GM18909 (cell line): Measurements from ENCODE around the gene OSBPL2.

Experiments used
- ATAC-seq: cut with Tn5 transposase; IDR thresholded peaks from one replicate; pipeline ENCODE4 v1.9.1; 2021; ENCODE audit warnings: mild to moderate bottlenecking; ENCODE audit not compliant: unreplicated experiment, poor library complexity

OSBPL2 gene

GRCh38 chr20:62237801-62238568 lies at the start of gene OSBPL2:
OSBPL2 (plus strand) TSS chr20:62238521; CDS start chr20:62256185, 17,664 bp downstream.
- peak; percentile 98 for ATAC-seq

GRCh38 chr20:62190639-62191411 lies 47.5 kb upstream of the OSBPL2 start:
- ATAC-seq = no peak

DNA sequence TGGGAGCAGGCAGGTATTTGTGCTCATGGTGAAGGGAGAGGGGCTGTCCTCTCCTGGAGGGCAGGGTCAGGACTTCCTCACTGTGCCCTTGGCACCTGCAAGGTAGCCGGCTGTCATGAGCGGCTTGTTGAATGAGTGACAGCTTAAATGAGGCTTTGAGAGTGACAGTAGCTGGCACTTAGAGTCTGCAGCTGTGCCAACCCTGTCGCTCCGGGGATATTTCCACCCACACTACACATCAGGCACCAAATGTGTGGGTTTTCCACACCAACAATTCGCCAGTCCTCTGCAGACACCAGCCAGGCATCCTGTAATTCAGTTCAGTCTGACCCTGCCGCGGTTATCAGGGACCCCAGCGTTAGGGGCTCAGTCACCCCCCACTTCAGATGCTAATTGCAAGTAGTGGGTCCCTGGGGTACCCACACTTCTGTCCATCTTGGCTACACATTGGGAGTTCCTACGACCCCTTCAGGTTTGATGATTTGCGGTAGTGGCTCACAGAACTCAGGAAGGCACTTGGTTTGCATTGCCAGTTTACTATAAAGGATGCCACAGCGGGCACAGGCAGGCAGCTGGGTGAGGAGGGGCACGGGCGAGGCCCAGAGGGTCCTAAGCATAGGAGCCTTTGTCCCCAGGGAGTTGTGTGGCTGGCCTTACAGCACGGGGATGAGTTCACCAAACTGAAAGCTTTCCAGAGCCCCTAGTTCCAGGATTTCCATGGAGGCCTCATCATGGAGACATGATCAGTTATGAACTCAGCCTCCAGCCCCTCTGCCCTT lies 46.4 kb upstream of the OSBPL2 start:
- ATAC-seq = no peak

GRCh38 chr20:62192635-62193034 lies 45.7 kb upstream of the OSBPL2 start:
- no peak for ATAC-seq

DNA sequence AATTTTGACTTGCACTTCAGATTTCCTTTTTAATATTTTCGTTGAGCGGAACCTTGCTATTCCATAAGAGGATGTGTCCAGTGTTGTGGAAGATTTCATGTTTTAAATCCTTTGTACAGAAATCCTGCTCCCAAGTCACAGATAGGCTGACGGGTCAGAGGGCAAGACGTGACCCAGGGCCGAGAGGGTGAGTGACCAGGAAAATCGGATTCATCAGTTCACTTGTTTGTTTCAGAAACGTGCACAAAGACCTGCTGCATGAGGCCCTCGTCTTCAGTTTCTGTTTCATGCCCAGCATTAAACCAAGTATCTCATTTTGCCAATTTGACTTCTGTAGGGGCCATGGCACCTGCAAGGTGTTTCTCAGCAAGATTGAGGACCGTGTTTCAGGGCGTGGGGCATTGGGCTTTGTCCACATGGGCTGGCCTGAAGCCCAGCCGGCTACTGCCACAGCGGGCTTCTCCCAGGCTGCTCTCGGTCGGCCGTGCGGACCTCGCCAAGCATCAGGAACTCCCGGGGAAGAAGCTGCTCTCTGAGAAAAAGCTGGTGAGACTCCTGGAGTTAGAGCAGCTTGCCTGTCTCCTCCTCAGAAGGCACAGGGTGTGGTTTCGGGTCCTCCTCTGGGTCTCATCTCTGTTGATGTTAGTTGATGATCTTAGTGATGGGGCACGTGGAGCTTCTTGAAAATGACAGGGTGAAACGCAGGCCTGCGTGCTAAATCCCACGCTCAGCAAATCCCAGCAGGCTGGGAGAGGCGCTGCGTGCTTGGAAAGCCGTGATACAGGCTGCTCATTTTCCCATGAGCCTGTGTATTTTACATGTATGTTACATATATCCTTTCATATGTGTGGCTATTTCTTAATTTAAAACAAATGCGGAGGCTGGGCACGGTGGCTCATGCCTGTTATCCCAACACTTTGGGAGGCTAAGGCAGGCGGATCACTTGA lies 45.0 kb upstream of the OSBPL2 start:
- ATAC-seq = no peak

GRCh38 chr20:62195075-62195405 lies 43.3 kb upstream of the OSBPL2 start:
- no peak for ATAC-seq

- ATAC-seq = no peak
These were observed 42.6 kb upstream of the OSBPL2 start for GRCh38 chr20:62195736-62196135.

DNA sequence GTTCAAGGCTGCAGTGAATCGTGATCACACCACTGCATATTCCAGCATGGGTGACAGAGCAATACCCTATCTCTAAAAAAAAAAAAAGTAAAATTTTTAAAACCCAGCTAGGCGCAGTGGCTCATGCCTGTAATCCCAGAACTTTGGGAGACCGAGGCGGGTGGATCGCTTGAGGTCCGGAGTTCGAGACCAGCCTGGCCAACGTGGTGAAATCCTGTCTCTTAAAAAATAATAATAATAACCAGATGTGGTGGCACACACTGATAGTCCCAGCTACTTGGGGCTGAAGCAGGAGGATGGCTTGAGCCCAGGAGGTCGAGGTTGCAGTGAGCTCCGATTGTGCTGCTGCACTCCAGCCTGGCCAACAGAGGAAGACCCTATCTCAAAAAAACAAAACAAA lies 42.0 kb upstream of the OSBPL2 start:
- ATAC-seq = no peak

- ATAC-seq = no peak
These were observed 41.0 kb upstream of the OSBPL2 start for GRCh38 chr20:62197311-62197710.

DNA sequence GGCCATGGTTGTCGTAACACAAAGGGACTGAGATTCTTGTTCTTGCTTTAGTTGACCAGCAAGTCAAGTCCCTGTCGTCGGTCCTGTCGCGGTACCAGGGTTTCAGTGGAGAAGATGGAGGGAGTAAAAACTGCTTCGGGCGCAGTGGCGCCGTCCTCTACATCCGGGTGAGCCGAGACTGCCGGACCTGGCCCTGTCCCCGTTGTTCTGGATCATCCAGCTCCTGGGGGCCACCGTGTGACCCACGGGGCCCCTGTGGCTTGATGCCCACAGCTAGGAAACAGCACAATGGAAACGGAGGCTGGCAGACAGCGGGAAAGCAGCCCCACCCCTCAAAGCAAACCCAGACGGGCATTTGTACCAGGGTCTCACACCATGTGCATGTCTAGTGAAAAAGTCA lies 40.5 kb upstream of the OSBPL2 start:
- no peak for ATAC-seq

DNA sequence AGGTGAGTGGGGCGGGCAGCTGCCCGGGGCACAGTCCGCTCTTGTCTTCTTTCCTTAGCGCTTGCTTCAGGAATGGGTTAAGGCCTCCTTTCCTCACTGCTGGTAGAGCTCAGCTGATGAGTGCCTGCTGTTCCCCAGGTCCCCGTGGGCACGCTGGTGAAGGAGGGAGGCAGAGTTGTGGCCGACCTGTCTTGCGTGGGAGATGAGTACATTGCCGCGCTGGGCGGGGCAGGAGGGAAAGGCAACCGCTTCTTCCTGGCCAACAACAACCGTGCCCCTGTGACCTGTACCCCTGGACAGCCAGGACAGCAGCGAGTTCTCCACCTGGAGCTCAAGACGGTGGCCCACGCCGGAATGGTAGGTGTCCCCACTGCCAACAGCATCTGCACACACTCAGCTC lies 39.8 kb upstream of the OSBPL2 start:
- ATAC-seq = no peak

DNA sequence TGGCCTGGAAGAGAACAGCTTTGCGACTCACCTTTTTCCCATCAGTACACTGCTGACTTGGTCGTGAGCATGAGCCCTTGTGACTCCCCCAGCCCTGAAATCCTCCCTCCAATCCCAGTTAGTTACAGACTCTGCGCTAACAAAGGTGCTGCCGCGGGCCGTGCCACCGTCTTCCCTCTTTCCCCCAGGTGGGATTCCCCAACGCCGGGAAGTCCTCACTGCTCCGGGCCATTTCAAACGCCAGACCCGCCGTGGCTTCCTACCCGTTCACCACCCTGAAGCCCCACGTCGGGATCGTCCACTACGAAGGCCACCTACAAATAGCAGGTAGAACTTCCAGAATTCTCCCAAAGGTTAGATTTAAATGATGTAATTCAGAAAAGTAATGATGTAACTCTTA lies 39.4 kb upstream of the OSBPL2 start:
- no peak for ATAC-seq

DNA sequence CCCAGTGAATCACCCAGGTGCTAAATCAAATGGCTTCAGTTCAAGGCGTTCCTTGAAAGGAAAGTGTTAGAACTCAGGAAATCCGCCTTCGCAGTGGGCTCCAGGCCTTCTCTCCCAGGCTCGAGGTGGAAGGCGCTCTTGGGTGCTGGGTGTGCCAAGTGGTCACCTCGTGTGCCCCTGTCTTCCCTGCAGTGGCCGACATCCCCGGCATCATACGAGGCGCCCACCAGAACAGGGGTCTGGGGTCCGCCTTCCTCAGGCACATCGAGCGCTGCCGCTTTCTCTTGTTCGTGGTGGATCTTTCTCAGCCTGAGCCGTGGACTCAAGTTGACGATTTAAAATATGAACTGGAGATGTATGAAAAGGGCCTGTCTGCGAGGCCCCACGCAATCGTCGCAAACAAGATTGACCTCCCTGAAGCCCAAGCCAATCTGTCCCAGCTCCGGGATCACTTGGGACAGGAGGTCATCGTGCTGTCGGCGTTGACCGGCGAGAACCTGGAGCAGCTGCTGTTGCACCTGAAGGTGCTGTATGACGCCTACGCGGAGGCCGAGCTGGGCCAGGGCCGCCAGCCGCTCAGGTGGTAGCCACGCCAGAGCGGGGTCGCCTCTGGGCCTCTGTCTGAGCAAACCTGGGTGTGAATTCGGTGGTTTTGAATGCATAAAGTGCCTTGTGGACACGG lies 37.7 kb upstream of the OSBPL2 start:
- no peak for ATAC-seq

DNA sequence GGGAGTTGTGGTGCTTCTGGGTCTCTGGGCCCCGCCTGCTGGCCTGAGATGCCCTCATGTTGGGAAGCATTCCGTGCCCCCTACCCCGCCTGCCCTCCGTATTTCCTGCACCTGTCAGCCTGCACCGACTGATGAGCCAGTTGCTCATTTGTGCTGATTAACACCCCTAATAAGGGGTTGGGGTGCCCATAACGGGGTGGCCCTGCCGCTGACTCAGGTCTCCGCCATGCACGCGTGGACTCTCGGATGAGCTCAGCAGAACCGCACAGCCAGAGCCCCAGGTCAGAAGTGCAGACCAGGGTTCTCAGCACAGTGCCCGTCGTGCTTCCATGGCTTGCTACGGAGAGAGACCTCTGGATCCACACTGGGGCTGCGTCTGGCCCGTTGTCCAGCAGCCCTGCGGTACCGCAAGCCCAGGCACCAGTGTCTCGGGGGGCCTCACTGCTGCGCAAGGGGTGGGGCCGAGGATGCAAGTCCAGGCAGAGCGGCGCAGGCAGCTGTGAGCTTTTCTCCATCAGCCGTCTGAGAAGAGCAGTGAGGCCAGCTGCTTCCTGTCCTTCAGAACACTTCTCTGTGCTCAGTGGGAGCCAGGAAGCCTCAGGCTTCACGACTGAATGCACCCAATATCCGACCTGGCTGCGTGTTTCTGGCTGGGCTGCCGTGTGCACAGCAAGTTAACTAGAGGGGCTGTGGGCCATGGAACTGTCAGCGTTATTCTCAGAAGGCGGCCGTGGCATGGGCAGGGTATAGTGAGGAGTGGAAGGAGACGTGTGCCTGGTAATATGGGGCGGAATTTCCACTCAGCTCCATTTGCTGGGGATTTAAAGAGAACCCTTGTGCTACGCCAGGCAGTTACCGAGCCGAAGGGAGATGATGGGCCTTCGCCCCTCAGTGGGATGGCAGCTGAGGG lies 36.9 kb upstream of the OSBPL2 start:
- ATAC-seq = no peak

DNA sequence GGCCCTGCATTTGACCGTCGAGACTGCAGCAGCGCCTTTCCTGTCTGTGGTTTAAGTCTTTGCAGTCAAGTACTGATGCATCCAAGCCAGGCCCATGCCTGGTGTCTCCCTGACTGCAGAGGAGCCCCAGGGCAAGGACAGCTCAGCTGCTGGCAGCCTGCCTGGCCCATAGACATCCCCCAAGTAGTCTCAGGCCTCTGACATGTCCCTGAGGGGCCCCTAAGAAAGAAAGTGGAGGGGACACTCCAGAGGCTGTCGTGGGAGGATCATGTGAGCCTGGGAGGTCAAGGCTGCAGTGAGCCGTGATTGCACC lies 36.3 kb upstream of the OSBPL2 start:
- no peak for ATAC-seq

DNA sequence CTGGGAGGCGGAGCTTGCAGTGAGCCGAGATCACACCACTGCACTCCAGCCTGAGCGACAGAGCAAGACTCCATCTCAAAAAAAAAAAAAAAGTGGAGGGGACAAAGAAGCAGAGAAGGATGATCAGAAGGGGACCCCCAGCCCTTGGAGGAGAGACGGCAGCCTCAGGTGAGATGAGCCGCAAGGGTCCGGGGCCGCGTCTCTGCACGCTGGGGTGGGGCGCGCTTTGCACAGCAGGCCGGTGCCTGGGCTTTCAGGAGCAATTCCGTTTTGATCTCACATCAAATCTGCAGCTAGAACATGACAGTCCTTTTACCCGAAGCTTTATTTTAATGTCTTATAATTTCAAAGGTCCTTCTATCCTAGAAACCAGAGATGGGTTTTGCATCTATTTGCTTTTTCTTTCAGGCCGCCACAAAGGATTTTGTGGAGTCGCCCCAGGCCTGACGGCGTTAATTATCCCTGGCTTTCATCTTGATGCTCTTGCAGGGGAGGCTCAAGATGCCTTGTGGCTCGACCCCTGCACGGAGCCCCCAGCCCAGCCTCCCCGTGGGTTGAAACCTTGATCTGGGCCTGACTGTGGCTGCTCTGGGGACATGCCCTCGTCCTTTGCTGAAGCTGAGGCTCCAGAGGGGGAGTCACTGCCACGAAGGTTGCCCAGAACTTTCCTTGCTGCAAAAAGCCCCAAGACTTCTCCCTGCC lies 35.5 kb upstream of the OSBPL2 start:
- no peak for ATAC-seq

DNA sequence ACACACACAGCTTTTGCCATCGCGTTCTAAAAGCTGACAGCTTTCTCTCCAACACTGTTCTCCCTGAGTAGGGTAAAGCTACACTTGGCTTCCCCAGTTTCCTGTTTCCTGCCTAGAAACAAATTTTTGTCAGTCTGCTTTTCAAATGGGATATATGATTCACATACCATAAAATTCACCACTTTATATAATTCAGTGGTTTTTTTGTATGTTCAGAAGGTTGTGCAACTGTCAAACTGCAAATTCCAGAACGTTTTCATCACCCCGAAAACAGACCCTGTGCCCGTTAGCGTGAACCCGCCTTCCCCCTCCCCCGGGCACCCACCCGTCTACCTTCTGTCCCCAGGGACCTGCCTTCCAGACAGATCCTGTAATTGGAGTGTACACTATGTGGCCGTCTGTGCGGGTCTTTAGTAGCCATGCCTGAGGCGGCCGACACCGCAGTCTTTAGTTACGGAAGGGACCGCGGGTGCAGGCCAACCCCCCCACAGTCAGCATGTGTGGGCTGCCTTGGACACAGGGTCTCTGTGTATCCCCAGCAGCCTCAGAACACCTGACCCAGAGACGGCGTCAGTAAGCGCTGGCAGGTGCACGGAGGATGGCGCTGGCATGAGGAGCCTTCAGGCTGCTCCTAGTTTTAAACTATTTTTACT lies 34.8 kb upstream of the OSBPL2 start:
- ATAC-seq = no peak
